ENCODE measurements around the gene OR1J1. TPM values are rescaled to one million over a fixed set of nuclear protein-coding genes. Genes with fewer than 3 reads are reported as not detected.

Gene OR1J1
- not detected in 2 replicates for total RNA-seq

GRCh38 chr9:122477826-122478225 lies at the start of gene OR1J1:
OR1J1 (minus strand) TSS chr9:122477926; CDS start chr9:122477926, 0 bp downstream.
- no peak for DNase-seq (ENCODE audit: low read depth, low spot score)

- no peak for DNase-seq (ENCODE audit: low read depth, low spot score)
These were observed 49.5 kb upstream of the OR1J1 start, which contains the start of gene OR1N1 for GRCh38 chr9:122527193-122527592. OR1N1 (minus strand) TSS chr9:122527293; CDS start chr9:122527293, 0 bp downstream.

- no peak for DNase-seq (ENCODE audit: low read depth, low spot score)
These were observed 48.9 kb upstream of the OR1J1 start for GRCh38 chr9:122526602-122527001.

GRCh38 chr9:122519376-122519775 lies 41.6 kb upstream of the OR1J1 start:
- no peak for DNase-seq (ENCODE audit: low read depth, low spot score)

GRCh38 chr9:122518841-122519240 lies 41.1 kb upstream of the OR1J1 start, which contains the start of gene OR1J4:
OR1J4 (plus strand) TSS chr9:122519141; CDS start chr9:122519141, 0 bp downstream.
- no peak for DNase-seq (ENCODE audit: low read depth, low spot score)

GRCh38 chr9:122518226-122518625 lies 40.5 kb upstream of the OR1J1 start:
- no peak for DNase-seq (ENCODE audit: low read depth, low spot score)

- no peak for DNase-seq (ENCODE audit: low read depth, low spot score)
These were observed 32.8 kb upstream of the OR1J1 start, which contains the start of gene OR1J2 for GRCh38 chr9:122510502-122510901. OR1J2 (plus strand) TSS chr9:122510802; CDS start chr9:122510802, 0 bp downstream.

GRCh38 chr9:122506964-122507363 lies 29.2 kb upstream of the OR1J1 start:
- DNase-seq (ENCODE audit: low read depth, low spot score): no peak

- peak; percentile 17 for DNase-seq (ENCODE audit: low read depth, low spot score)
These were observed 21.2 kb upstream of the OR1J1 start for GRCh38 chr9:122498883-122499288.

- DNase-seq (ENCODE audit: low read depth, low spot score): no peak
These were observed 1.3 kb upstream of the OR1J1 start for GRCh38 chr9:122479062-122479461.

- DNase-seq (ENCODE audit: low read depth, low spot score): no peak
These were observed 380 bp downstream of the OR1J1 start for GRCh38 chr9:122477346-122477745.

GRCh38 chr9:122475717-122476116 lies 2.0 kb downstream of the OR1J1 start:
- no peak for DNase-seq (ENCODE audit: low read depth, low spot score)

- DNase-seq (ENCODE audit: low read depth, low spot score): no peak
These were observed 3.2 kb downstream of the OR1J1 start for GRCh38 chr9:122474561-122474960.

- no peak for DNase-seq (ENCODE audit: low read depth, low spot score)
These were observed 9.0 kb downstream of the OR1J1 start for GRCh38 chr9:122468735-122469134.

GRCh38 chr9:122466456-122466855 lies 11.3 kb downstream of the OR1J1 start:
- no peak for DNase-seq (ENCODE audit: low read depth, low spot score)

- DNase-seq (ENCODE audit: low read depth, low spot score): peak; percentile 91
These were observed 12.8 kb downstream of the OR1J1 start for GRCh38 chr9:122464633-122465567.

GRCh38 chr9:122463828-122464632 lies 13.7 kb downstream of the OR1J1 start:
- no peak for DNase-seq (ENCODE audit: low read depth, low spot score)

GRCh38 chr9:122457787-122458186 lies 19.9 kb downstream of the OR1J1 start:
- DNase-seq (ENCODE audit: low read depth, low spot score): no peak

GRCh38 chr9:122456123-122456522 lies 21.6 kb downstream of the OR1J1 start:
- DNase-seq (ENCODE audit: low read depth, low spot score): no peak

- DNase-seq (ENCODE audit: low read depth, low spot score): no peak
These were observed 24.0 kb downstream of the OR1J1 start for GRCh38 chr9:122453677-122454135.

- DNase-seq (ENCODE audit: low read depth, low spot score): peak; percentile 80
These were observed 30.8 kb downstream of the OR1J1 start for GRCh38 chr9:122446819-122447484.
